B cell (primary cell): Measurements from ENCODE around the gene UBE2U.

Experiments used
- CTCF ChIP-seq: fragments of 200-600 bp; IDR thresholded peaks from one replicate; pipeline ENCODE4 v1.8.0; 2022; ENCODE audit warnings: antibody characterized with exemption, mild to moderate bottlenecking
- EZH2 ChIP-seq: IDR thresholded peaks from 2 replicates; pipeline ENCODE4 v1.6.1; 2012; ENCODE audit warnings: borderline replicate concordance, low read depth, mild to moderate bottlenecking, moderate library complexity, low read length; ENCODE audit not compliant: insufficient read depth, poor library complexity, severe bottlenecking

GRCh38 chr1:64304823-64305222, 101.4 kb downstream of the UBE2U start:
- no peak for TF ChIP-seq CTCF
- TF ChIP-seq EZH2: no peak
